HTERT RPE-1 (cell line): ENCODE results near the gene BMAL1.

Experiments used
- in situ Hi-C: fragments of 300-500 bp; cut with MboI; formaldehyde crosslinking; loops from 4 replicates; pipeline ENCODE4 v1.14.3; 2020; ENCODE audit warnings: low sequenced_read_pairs

BMAL1 gene

GRCh38 chr11:13313005-13313819, 35.6 kb downstream of the BMAL1 start:
- in situ Hi-C loops: no loop called here

DNA sequence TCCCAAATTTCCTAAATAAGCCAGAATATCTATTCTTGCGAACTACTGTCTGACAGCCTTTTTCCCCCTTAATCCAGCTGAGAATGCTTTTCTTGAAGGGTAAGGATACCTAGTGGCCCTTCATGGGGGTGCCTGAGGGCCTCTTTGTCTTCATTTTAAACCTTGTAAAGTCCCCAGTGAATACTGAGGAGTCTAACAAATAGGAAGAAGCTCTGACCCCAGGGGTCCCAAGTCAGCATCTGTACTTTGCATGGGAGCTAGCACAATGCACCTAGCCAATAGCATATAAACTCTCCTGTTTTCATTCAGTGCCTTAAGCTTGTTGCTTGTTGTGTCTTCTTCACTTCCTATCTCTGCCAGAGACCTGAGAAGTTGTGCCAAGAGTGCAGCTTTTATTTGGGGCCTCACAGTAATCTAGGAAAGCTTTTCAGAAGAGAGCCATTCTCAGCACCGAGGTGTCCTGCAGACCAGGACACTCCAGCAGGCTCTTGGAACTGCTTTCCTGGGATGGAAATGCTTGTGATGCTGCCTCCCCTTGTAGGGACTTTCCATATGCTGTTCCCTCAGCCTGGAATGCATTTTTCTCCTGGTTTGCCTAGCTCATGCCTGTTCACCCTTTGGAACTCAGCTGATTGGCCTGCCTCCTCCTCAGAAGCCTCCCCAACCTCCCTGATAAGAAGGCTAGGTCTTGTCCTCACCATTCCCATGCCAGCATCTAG, 37.2 kb downstream of the BMAL1 start:
- in situ Hi-C loops: no loop called here

DNA sequence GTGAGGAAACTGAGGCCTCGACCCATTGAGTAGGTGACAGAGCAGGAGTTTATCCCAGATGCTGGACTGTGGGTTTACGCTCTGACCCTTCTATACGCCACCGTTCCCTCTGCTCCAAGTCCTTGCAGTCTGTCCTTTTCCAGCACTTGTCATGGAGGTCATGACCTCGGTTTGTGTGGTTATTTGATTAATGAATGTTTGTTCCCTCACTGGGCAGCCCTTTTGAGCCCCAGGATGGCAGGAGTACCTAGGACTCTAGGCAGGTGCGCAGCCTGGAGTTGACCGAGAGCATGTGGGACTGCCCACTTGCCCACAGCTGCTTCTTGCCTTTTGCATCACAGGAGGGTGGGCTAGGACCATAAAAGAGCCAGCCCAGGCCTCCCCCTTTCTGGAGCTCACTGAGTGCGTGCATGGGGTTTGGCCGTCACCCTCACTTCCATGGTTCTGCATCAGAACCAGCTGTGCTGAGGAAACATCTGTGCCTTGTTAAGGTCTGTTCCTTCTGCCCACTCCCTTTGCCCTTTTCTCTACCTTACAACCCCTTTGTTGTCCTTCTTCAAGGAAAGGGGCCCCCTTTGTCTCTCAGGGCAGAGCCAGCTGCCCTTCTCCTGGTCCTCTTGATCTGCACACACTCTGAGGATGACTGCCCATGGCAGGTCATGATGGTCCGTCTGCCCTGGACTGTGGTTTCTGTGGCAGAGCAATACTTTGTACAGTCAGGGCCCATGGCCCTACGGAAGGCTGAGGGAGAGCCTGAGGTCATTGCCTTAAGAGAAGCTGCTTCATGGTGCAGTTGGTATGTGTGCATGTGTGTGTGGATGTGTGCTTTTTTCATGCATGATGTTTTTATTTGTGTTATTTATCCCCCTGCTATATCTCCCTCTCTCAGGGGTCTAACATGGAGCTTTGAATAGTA, 38.2 kb downstream of the BMAL1 start:
- in situ Hi-C loops: no loop called here

DNA sequence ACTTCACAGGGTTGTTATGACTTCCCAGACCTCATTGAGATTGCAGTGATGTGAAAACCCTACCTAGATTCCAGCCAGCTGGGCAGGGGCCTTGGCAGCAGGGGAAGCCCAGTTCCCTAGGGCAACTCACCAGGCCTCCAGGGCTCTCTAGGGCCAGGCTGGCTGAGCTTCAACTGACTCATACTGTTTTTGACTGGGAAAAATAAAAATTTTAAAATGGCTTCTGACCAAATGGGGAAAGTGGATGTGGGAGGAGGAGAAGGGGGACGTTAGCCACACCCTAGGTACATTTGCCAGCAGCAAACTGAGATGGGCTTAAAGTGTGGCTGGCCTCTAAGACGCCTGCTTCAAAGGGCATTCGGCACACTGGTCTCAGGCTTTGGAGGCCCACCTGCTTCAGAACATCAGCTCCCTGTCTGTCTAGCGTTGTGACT, 39.0 kb downstream of the BMAL1 start:
- in situ Hi-C loops: no loop called here

DNA sequence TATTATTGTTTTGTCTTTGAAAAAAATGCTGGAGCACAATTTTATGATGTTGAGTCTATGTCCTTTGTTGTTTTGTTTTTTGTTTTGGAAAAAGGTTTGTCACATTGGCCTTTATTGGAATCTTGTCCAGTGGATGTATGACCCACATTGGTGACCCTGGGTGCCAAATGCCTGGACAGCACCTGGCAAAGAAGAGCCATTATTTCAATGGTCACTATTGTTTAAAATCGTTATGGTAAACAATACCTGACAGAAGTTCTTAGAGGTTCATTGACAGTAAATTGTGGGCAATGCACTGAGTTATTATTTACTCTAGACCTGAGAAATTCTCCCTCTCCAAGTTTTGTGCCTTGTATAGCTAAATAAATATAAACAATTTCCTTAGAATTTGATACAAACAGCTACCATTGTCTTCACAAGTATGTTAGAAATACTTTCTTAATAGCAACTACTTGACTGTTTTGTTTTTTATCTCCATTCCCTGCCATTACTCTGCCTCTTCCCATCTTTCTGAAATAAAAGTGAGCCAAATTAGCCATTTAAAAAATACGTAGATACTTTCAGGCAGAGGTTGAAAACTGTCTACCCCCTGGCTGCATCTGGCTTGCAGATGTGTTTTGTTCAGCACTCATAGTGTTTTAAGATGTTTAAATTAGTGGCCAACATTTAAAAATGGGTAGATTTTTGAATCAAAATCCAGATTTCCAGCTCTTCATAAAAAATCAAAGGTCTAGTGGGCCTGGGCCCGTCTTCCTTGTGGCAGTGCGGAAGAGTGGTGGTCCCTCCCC, 39.9 kb downstream of the BMAL1 start:
- in situ Hi-C loops: no loop called here

DNA sequence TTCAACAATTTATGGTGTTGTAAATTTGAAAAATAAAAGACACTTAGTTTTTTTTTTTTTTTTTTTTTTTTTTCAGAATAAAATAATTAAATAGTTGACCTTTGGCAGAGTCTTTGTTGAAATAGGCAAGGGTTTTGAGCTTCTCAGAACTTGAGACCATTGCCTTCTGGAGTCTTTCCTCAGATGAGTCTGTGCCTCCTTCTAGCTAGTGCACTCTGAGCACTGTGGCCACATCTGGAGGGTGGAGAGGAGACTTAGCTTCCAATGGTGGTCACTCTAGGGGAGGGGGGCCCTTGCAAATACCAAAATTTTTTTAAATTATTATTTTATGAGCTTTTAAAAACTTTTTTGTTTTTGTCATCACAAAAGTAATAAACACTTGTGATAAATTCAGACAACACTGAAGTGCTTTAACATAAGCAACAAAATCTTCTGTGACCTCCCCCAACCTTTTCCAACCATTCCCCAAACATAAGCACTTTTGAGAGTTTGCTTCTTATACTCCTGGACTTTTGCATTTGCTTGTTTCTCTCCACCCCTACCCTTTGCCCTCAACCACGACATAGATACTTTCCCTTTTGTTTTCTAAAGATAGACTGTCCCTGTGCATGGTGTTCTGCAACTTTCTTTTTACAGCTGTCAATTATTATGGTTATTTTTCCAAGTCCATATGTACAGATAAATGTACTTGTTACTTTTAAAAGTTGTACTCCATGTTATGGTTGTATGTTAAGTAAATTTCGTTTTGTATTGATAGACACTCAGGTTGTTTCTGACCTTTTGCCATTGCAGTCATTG, 41.1 kb downstream of the BMAL1 start:
- in situ Hi-C loops: no loop called here

GRCh38 chr11:13320688-13321087, 43.1 kb downstream of the BMAL1 start:
- in situ Hi-C loops: no loop called here

DNA sequence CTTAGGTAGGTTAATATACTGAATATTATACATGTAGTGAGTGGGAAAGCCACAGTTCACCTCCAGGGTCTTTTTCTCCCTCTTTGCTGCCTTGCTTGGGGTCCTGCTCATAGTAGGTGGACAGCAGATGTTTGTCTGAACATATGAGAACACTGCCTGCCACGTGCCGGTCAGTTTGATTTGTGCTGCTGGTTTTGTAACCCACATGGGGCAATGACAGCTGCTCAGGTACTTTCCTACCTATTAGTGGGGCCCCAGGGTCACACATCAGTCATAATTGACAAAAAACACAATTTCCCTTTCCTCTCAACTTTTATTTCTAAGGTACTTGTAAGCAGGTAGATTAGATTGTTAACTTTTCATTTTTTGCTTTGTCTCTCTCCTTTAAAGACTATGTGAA, 43.8 kb downstream of the BMAL1 start:
- in situ Hi-C loops: no loop called here

GRCh38 chr11:13324141-13324540, 46.6 kb downstream of the BMAL1 start:
- in situ Hi-C loops: no loop called here

DNA sequence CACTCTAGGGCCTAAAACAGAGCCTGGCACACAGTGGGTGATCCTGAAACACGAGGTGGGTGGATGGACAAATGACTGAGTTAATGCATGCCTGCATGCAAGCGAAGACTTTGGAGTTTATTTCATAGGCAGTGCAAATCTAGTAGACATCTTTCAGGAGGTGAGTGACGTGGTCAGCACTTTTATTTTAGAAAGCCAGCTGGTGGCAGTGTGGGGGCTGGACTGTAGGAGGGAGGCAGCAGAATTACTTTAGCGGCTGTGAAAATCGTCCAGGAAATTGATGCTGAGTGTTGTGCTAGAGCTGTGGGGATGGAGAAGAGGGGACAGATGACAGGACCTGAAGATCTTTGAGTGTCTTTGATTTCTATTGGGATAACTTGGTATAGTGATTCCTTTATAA, 47.1 kb downstream of the BMAL1 start:
- in situ Hi-C loops: loop anchor here (25.0 kb wide), 1 partner anchor 87 kb away; no protein-coding TSS in a partner anchor

GRCh38 chr11:13327421-13327820, 49.8 kb downstream of the BMAL1 start:
- in situ Hi-C loops: loop anchor here (25.0 kb wide), 1 partner anchor 90 kb away; no protein-coding TSS in a partner anchor

DNA sequence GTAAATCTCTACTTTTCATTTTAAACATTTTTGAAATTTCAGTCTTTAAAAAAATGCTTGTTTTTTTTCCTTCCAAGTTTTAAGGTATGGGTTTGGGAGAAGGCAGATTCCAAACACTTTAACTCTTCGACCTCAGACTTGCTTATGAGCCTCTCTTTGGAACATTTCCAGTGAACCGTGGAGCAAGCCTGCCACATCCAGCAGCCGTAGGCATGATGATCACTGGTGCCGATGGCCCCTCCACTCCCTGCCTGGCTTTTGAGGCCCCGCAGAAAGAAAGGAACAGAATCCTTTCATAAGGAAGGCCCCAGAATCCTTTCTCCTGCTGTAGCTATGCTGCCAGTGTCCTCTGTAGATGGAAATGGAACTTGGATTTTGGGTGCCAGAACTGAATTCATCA, 50.7 kb downstream of the BMAL1 start:
- in situ Hi-C loops: loop anchor here (25.0 kb wide), 1 partner anchor 91 kb away; no protein-coding TSS in a partner anchor

GRCh38 chr11:13329670-13330356, 52.2 kb downstream of the BMAL1 start:
- in situ Hi-C loops: loop anchor here (25.0 kb wide), 1 partner anchor 93 kb away; no protein-coding TSS in a partner anchor

DNA sequence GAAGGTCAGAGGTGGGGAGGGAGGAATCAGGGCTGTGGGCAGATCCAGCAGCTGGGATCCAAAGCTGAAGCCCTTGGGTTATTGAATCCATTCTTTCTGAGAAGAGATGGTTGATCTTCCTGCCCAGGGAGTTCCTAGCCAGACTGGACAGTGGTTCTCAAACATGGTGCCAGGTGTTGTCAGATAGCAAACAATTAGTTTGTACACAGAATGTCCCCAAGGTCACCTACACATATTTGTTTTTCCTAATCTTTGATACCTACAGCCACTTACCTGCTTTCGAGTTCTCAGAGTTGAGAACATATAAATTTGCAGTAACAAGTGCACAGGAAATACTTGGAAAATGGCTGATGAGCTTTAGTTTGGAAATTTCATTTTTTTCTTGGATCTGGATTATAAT, 54.5 kb downstream of the BMAL1 start:
- in situ Hi-C loops: loop anchor here (25.0 kb wide), 1 partner anchor 95 kb away; no protein-coding TSS in a partner anchor

- in situ Hi-C loops: loop anchor here (25.0 kb wide), 1 partner anchor 96 kb away; no protein-coding TSS in a partner anchor
Measured at GRCh38 chr11:13333456-13333957, 55.9 kb downstream of the BMAL1 start.

- in situ Hi-C loops: loop anchor here (25.0 kb wide), 1 partner anchor 97 kb away; no protein-coding TSS in a partner anchor
Measured at GRCh38 chr11:13334034-13334786, 56.6 kb downstream of the BMAL1 start.

DNA sequence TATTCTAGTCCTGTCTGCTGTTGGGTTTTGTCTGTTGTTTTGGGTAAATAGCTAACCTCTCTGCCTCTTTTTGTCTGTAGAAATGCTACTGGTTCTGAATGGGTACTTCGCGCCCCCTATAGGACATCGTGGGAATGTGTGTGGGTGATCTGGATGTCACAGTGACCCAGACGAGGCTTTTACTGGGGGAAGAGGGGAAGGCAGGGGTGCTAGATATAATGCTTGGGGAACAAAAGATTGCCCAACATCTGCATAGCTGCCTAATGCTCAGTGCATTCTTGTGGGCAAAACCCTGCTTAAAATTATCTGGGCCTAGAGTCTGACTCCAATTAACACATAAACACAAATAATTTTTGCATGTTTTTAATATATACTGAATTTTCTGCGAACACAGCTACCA, 57.7 kb downstream of the BMAL1 start:
- in situ Hi-C loops: loop anchor here (25.0 kb wide), 1 partner anchor 98 kb away; no protein-coding TSS in a partner anchor
